HG03095 (cell line): ENCODE results near the gene RSPRY1.

ENCODE experiments used
- ATAC-seq: cut with Tn5 transposase; IDR thresholded peaks from one replicate; pipeline ENCODE4 v1.9.1; 2021; ENCODE audit warnings: moderate library complexity; ENCODE audit not compliant: unreplicated experiment

RSPRY1 gene

DNA sequence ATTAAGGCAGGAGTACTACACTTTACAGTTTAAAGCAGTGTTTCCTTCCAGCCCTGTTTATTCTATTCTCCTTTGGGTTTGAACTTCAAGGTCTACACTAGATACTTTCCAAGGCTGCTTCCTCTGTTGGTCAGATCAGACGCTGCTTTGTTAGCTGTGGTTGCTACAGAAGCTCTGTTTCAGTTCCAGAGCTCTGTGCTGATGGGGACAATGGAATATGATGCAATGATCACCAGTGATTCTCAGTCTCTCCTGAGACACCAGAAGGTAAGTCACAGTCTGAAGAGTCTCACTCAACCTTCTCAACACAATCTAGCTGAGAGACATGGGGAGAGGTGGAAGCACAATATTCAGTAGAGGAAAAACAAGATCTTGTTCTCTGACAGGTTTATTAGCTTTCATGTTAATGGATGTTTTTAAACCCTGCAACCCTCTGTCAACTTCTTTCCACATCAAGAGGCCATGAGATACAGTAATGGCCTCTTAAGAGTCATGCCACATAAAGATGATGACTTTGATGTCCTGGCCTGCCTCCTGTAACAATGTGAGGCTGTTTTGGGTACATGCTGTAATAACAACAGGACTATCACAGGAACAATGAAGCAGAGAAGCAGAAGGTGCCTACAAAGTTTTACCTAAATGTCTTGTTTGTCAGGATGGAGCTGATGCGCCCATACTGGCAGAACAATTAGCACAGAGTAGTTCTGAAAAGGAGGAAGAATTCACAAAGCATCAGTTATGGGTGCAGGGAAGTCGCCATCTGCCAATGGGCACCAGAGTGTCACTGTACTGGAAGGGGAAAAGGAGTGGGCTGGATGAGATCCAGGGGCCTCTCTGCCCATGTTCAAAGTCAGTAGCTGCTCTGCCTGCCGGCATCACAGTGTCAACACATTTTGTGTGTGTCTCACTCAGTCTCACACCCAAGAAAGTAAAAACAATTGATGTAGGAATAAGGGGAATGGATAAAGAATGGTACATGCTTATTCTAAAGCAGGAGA, 33.7 kb upstream of the RSPRY1 start:
- ATAC-seq = no peak

GRCh38 chr16:57153841-57154240, 32.3 kb upstream of the RSPRY1 start:
- no peak for ATAC-seq

- no peak for ATAC-seq
Observed at GRCh38 chr16:57155702-57156350, 30.3 kb upstream of the RSPRY1 start.

GRCh38 chr16:57156351-57156703, 29.8 kb upstream of the RSPRY1 start:
- ATAC-seq = no peak

DNA sequence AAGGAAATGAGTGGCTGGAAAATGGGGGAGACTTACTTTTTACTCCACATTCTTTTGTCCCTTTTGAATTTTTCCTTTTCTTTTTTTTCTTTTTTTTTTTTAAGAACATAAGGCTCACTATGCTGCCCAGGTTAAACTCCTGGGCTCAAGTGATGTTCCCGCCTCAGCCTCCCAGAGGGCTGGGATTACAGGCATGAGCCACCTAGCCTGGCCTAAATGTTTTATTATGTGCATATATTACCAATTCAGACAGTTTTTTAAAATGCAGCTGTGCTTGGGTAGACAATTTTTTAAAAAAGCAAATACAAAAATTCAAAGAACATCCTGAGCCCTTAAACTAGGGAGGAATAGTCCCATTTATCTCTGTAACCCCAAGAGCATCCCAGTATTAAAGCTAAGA, 28.6 kb upstream of the RSPRY1 start:
- ATAC-seq = no peak

DNA sequence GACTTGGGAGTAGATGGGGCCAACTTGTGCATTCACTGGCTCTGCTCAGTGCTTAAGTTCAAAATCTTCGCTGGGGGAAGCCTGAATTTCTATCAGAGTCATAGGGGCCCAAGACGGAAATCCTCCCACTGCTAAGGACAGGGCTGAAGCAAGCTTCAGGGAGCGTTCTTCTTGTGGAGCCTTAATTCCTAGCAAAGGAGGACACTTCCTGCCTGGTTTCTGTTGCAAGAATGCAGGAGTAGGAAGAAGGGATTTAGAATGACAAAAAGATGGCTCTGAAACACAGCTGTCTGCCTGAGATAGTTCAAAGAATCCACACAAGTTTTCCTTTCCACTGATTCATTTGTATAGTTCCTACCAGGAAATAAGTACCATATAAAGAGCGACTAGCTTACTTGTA, 26.7 kb upstream of the RSPRY1 start:
- ATAC-seq = no peak

DNA sequence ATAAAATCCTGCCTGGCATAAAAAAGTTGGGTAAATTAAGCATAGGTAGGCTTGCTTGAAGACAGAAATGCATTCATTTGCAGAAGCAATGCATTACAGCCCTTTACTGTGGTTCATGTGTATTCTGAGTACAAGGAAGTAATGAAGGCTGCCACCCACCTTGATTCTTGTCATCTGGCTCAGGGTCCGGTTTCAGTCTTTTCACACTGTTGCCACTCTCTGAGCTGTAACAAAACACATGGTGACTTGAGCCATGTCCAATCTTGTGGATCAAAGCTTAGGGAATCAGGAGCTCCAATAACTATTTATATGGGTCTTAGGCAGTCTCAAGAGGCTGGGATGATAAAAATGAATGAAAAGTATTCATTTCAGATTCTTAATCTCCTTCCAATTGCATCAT, 22.3 kb upstream of the RSPRY1 start:
- ATAC-seq = no peak

- no peak for ATAC-seq
Observed at GRCh38 chr16:57165483-57165882, 20.6 kb upstream of the RSPRY1 start.

GRCh38 chr16:57165938-57166337, 20.2 kb upstream of the RSPRY1 start:
- ATAC-seq = no peak

DNA sequence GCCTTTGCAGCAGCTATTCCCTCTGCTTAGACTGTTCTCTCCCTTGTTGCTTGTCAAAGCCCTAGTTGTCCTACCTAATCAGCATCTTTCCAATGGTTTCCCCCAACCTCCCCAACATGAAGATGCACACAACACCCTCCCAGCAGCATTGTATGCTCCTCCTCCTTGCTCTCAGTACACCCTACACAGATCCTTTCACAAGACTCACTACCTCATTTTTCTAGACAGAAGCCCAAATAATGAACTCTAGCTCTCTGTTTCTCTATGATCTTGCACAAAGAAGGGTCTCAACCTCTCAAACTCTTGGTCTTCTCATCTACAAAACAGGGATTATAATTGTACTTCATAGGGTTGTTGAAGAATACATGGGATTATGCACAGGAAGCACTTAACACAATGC, 19.7 kb upstream of the RSPRY1 start:
- no peak for ATAC-seq

DNA sequence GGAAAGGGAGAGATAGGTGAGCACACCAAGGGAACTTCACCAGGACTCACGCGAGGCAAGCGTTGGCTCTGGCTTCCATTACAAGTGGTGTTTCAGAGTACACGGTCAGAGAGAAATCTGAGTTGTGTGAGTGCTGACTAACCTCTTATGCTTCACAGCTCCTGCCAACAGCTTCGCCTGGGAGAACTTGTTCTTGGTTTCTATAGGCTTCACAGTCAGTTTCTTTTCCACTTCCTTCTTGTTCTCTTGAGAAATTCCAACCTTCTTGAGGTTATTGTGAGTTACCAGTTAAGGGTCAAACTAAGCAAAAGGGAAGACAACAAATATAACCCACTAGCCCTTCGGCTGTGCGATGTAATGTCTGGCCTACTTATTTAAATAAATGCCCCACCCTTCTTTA, 19.2 kb upstream of the RSPRY1 start:
- ATAC-seq = no peak

GRCh38 chr16:57167538-57167937, 18.6 kb upstream of the RSPRY1 start:
- no peak for ATAC-seq

DNA sequence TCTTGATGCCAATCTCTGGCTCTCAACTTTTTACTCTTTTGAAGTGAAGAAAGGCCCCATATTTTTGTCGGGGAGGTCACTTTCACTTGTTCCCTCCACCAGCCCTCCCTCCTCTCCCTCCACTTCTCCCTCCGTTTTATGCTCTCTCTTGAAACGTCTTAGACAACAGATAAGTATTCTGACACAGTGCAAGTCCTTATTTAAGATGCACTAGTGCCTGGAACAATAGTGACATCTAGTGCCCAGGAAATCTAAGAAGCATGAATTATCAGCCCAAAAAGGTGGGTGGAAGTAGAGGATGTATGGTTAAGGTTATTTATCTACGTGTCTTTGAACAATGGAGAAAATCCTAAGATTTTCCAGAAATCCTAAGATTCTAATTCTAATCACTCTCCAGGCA, 18.2 kb upstream of the RSPRY1 start:
- no peak for ATAC-seq

GRCh38 chr16:57169327-57169726, 16.8 kb upstream of the RSPRY1 start:
- ATAC-seq = no peak

DNA sequence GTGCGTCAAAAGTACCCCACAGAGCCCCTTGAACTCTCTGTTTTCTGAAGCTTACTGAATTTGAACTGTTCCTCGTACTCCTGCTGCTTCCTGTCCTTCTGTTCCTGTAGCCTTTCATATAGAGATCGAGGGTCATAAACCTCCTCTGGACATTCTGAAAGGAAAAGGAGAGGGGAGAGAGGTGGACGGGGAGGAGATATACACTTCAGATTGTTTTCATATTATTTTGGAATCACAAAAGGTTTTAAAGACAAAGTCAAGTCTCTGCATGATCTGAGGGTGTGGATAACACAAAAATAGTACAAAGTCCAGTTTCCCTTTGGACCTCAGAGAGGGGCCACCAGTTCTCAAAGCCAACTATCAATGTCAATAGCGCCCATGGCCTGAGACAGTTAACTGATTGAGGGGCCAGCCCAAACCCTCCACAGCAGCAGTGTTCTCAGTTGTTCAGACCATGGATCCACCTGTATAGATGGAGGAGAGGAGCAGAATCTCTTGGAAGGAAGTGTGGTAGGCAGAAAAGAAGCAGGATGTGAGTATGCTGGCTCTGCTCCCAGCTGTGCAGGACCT, 13.3 kb upstream of the RSPRY1 start:
- ATAC-seq = no peak

DNA sequence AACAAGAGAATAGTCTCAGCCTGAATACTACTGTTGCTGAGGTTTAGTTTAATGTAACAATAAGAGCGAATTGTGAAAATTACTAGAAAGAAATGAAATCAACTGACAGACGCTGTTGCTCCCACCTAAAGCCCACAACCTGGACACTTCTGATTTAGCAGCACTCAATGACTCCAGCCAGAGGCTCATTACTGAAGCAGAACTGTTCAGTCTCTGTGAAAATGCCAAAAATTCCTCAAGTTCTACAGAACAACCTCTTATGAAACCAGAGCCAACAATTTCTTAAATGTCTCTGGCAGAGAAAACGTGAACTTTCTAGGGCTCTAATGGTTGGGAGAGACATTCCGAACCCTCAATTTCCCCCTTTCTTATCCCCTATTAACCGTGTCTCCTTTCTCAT, 10.2 kb upstream of the RSPRY1 start:
- ATAC-seq = no peak

- no peak for ATAC-seq
Observed at GRCh38 chr16:57178196-57178595, 7.9 kb upstream of the RSPRY1 start.

DNA sequence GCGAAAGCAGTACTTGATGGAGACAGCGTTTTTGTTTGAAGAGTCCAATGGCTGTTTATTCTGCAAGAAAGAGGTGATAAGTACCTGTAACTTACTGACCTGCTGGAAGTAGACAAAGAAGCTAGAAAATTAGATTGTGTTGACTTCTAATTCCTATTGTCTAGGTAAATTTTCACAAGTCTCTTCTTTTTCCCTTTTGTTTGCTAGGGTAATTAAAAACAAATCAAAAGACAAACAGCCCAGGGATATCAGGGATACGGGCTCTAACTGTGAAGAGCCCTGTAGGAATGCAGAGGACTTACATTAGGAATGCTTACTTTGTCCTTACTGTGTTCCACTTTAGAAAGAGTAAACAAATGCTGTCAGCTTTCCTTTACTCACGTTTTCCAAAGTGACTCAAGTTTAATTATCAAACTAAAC, 7.3 kb upstream of the RSPRY1 start:
- no peak for ATAC-seq

DNA sequence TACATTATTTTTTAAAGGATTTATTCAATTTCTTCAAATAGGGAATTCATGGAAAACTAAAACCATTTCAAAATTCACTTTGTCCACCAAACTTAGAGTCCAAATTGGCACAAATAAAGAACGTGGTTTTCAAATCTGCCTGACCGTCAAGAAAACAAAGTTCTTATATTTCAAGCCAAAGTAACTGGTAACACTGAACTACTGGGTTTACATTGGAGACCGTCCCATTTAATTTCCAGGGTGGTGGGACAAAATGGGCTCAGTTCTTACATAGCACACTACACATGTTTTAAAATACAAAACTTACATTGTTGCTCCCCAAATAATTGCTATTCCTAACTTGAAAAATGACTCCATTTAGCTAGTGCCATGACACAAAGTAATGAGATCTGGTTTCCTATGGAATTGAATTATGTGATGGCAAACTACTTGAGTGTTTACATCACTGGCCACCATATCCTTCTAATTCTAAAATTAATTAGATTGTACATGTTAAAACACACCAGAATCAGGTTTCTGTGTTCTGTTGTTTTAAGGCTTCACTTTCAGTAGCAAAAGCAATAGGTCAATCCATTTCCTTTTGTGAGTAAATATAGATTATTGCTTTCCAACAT, 6.8 kb upstream of the RSPRY1 start:
- ATAC-seq = no peak

DNA sequence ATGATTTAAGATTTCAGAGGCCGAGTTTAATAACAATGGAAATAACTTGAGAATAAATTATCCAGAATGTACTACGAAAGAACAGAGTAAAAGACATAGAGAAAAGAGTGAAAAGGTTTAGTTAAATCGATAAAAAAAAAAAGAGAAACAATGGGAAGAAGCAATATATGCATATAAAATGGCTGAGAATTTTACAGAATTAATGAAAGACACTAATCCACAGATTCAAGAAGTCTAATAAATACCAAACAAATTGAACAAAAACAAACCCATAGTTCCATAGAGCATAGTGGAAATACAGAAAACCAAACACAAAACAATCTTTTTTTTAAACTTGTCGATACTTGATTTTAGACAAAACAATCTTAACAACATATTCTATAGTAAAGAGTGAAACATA, 2.0 kb upstream of the RSPRY1 start:
- ATAC-seq = no peak

- ATAC-seq = no peak
Observed at GRCh38 chr16:57184887-57185445, 1.2 kb upstream of the RSPRY1 start.
